NCI-H1048 (cell line): ENCODE measurements around the gene TRAPPC14.
A peak's percentile ranks its signal among the peaks of the same experiment; 100 is the strongest.
"Not testable (repeated sequence)": the region's sequence is repeated elsewhere in the genome, so short reads cannot be mapped to it uniquely, and the experiment has no call there.

Experiments used
- DNase-seq: peaks from one replicate; lab custom pipeline; 2025; lab: John Stamatoyannopoulos, UW

The TRAPPC14 gene

GRCh38 chr7:100154651-100155491, 3.7 kb downstream of the TRAPPC14 start:
- no peak for DNase-seq

GRCh38 chr7:100153708-100154535, 4.6 kb downstream of the TRAPPC14 start:
- no peak for DNase-seq

- no peak for DNase-seq
Observed at GRCh38 chr7:100152937-100153666, 5.4 kb downstream of the TRAPPC14 start.

- no peak for DNase-seq
Observed at GRCh38 chr7:100152404-100152803, 6.1 kb downstream of the TRAPPC14 start.

GRCh38 chr7:100148559-100149328, 9.8 kb downstream of the TRAPPC14 start, which contains the start of gene LAMTOR4:
Gene LAMTOR4 (plus strand): TSS chr7:100148918. CDS start chr7:100148973, 55 bp downstream.
- DNase-seq: peak; percentile 97

- no peak for DNase-seq
Observed at GRCh38 chr7:100148225-100148558, 10.3 kb downstream of the TRAPPC14 start.

- DNase-seq: no peak
Observed at GRCh38 chr7:100147278-100147677, 11.2 kb downstream of the TRAPPC14 start.

- DNase-seq: not testable (repeated sequence)
Observed at GRCh38 chr7:100146350-100146749, 12.2 kb downstream of the TRAPPC14 start.

GRCh38 chr7:100142461-100142860, 16.1 kb downstream of the TRAPPC14 start:
- DNase-seq: no peak

- DNase-seq: no peak
Observed at GRCh38 chr7:100141555-100141949, 17.0 kb downstream of the TRAPPC14 start.

GRCh38 chr7:100137851-100138760, 20.4 kb downstream of the TRAPPC14 start:
- DNase-seq: no peak

- DNase-seq: no peak
Observed at GRCh38 chr7:100132697-100133151, 25.8 kb downstream of the TRAPPC14 start.

- DNase-seq: no peak
Observed at GRCh38 chr7:100132126-100132525, 26.4 kb downstream of the TRAPPC14 start.

- peak; percentile 20 for DNase-seq
Observed at GRCh38 chr7:100130608-100131453, 27.7 kb downstream of the TRAPPC14 start.

GRCh38 chr7:100130220-100130607, 28.3 kb downstream of the TRAPPC14 start:
- DNase-seq: not testable (repeated sequence)

GRCh38 chr7:100128637-100128963, 29.9 kb downstream of the TRAPPC14 start:
- no peak for DNase-seq

- no peak for DNase-seq
Observed at GRCh38 chr7:100127866-100128636, 30.5 kb downstream of the TRAPPC14 start.

- peak; percentile 80 for DNase-seq
Observed at GRCh38 chr7:100126931-100127865, 31.3 kb downstream of the TRAPPC14 start, which contains the start of gene MBLAC1. Gene MBLAC1 (plus strand): TSS chr7:100126967. CDS start chr7:100127396, 429 bp downstream.
